Astrocyte (in vitro differentiated cells and primary cell): ENCODE data around the gene ARHGAP40. TPM values are rescaled to one million over a fixed set of nuclear protein-coding genes. Genes with fewer than 3 reads are reported as not detected.
"Not testable (repeated sequence)": the region's sequence is repeated elsewhere in the genome, so short reads cannot be mapped to it uniquely, and the experiment has no call there.

ENCODE experiments used
- DNase-seq: peaks from one replicate; pipeline ENCODE4 v3.0.0-alpha.2; 2010; ENCODE audit warnings: low read depth
- FAIRE-seq: peaks from 2 replicates; lab custom pipeline; 2011; peaks lifted over from hg19 to GRCh38; lab: Jason Lieb, UNC
- H2AFZ ChIP-seq: 2 replicates; pipeline ENCODE4 v1.6.0; 2012; ENCODE audit warnings: low read depth, low read length, inconsistent platforms
- H3K27ac ChIP-seq: 2 replicates; pipeline ENCODE4 v1.5.1; 2011; ENCODE audit warnings: low read depth, low read length, inconsistent platforms
- H3K27me3 ChIP-seq: 2 replicates; pipeline ENCODE4 v1.6.0; 2011; ENCODE audit warnings: low read length, inconsistent platforms; ENCODE audit not compliant: insufficient read depth
- H3K36me3 ChIP-seq: 2 replicates; pipeline ENCODE4 v1.5.1; 2011; ENCODE audit warnings: low read length, inconsistent platforms; ENCODE audit not compliant: insufficient read depth
- H3K4me1 ChIP-seq: 2 replicates; pipeline ENCODE4 v1.5.1; 2011; ENCODE audit warnings: low read length, inconsistent platforms; ENCODE audit not compliant: insufficient read depth
- H3K4me2 ChIP-seq: 2 replicates; pipeline ENCODE4 v1.6.0; 2012; ENCODE audit warnings: low read length, inconsistent platforms
- H3K4me3 ChIP-seq: 2 replicates; pipeline ENCODE4 v1.5.1; 2011; ENCODE audit warnings: low read depth, mild to moderate bottlenecking, low read length, inconsistent platforms; ENCODE audit not compliant: insufficient read depth
- H3K79me2 ChIP-seq: 2 replicates; pipeline ENCODE4 v1.6.0; 2012; ENCODE audit warnings: mild to moderate bottlenecking, low read length, inconsistent platforms; ENCODE audit not compliant: insufficient read depth
- H3K9ac ChIP-seq: 2 replicates; pipeline ENCODE4 v1.6.0; 2012; ENCODE audit warnings: mild to moderate bottlenecking, low read length, inconsistent platforms
- H3K9me3 ChIP-seq: 2 replicates; pipeline ENCODE4 v1.5.1; 2012; ENCODE audit warnings: low read depth, mild to moderate bottlenecking, low read length, inconsistent platforms; ENCODE audit not compliant: insufficient read depth
- H4K20me1 ChIP-seq: 2 replicates; pipeline ENCODE4 v1.6.0; 2012; ENCODE audit warnings: low read length, inconsistent platforms; ENCODE audit not compliant: insufficient read depth
- H3K27ac Mint-ChIP-seq: one replicate; pipeline ENCODE4 v1.8.0; 2021; ENCODE audit warnings: mild to moderate bottlenecking, mixed read lengths; ENCODE audit not compliant: unreplicated experiment
- H3K27me3 Mint-ChIP-seq: one replicate; pipeline ENCODE4 v1.8.0; 2021; ENCODE audit warnings: low read depth, mixed read lengths; ENCODE audit not compliant: unreplicated experiment
- H3K36me3 Mint-ChIP-seq: one replicate; pipeline ENCODE4 v1.8.0; 2021; ENCODE audit warnings: low read depth, mixed read lengths; ENCODE audit not compliant: unreplicated experiment
- H3K4me1 Mint-ChIP-seq: one replicate; pipeline ENCODE4 v1.8.0; 2021; ENCODE audit warnings: low read depth, mixed read lengths; ENCODE audit not compliant: unreplicated experiment
- H3K4me3 Mint-ChIP-seq: one replicate; pipeline ENCODE4 v1.8.0; 2021; ENCODE audit warnings: mild to moderate bottlenecking, moderate library complexity, mixed read lengths; ENCODE audit not compliant: unreplicated experiment
- H3K9me3 Mint-ChIP-seq: one replicate; pipeline ENCODE4 v1.8.0; 2021; ENCODE audit warnings: mild to moderate bottlenecking, mixed read lengths; ENCODE audit not compliant: unreplicated experiment
- CTCF ChIP-seq: IDR thresholded peaks from 2 replicates; pipeline ENCODE4 v1.5.1; 2011; ENCODE audit warnings: low read depth, mild to moderate bottlenecking, inconsistent platforms, low read length, moderate library complexity; ENCODE audit not compliant: insufficient read depth
- EZH2 ChIP-seq: IDR thresholded peaks from 2 replicates; pipeline ENCODE4 v1.6.1; 2012; ENCODE audit warnings: mild to moderate bottlenecking, low read length, inconsistent platforms; ENCODE audit not compliant: insufficient read depth
- total RNA-seq: library from RNA; stranded (reverse); gene quantifications from 2 replicates; pipeline ENCODE4 v1.2.1, GENCODE V29; 2021

Gene ARHGAP40
- total RNA-seq, 1 donor from 2014 or later, result 0.27 TPM

DNA sequence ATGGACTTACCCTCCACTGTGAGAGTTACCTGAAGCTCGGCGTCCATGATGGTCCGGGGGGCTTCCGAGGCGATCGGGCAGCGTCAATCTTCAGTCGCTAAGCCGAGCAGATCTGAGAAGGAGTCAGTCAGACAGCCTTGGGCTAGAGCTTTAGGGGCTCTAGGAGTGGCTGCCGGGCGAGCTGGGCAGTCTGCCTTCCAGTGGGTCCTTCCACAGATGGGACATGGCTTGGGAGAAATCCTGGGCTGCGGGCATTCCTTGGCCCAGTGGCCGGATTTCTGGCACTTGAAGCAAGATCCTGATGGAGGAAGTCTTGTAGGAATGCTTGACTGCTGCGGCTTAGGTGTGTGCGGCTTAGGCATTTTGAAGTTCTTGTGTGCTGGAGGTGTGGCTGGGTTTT, 5.7 kb upstream of the ARHGAP40 start:
- not testable (repeated sequence) for H3K4me1 Mint-ChIP-seq, H3K4me2 ChIP-seq, H3K27ac ChIP-seq, FAIRE-seq, H3K9me3 Mint-ChIP-seq, H3K27me3 Mint-ChIP-seq, H3K36me3 ChIP-seq, H3K79me2 ChIP-seq, H3K9me3 ChIP-seq, H3K4me1 ChIP-seq, H4K20me1 ChIP-seq, H3K4me3 Mint-ChIP-seq, DNase-seq, H3K4me3 ChIP-seq, H3K9ac ChIP-seq, H3K27me3 ChIP-seq, H3K27ac Mint-ChIP-seq, H2AFZ ChIP-seq, H3K36me3 Mint-ChIP-seq

GRCh38 chr20:38599410-38599882, 2.2 kb upstream of the ARHGAP40 start:
- H3K4me1 ChIP-seq, result peaks cover 11% of the 10 kb centered on the region
- H3K36me3 Mint-ChIP-seq, result no peaks in the 10 kb centered on the region
- no peaks in the 10 kb centered on the region for H3K36me3 ChIP-seq
- H3K4me1 Mint-ChIP-seq, result no peaks in the 10 kb centered on the region
- no peaks in the 10 kb centered on the region for H3K9me3 Mint-ChIP-seq
- no peaks in the 10 kb centered on the region for H3K79me2 ChIP-seq
- H3K27ac Mint-ChIP-seq, result no peak overlapping the region
- TF ChIP-seq CTCF (no peak), EZH2 (no peak)
- H3K4me3 ChIP-seq, result no peak overlapping the region
- no peaks in the 10 kb centered on the region for H3K9me3 ChIP-seq
- H3K4me2 ChIP-seq, result peak overlapping the region; percentile 12
- H3K4me3 Mint-ChIP-seq, result no peak overlapping the region
- no peak for FAIRE-seq
- H4K20me1 ChIP-seq, result no peaks in the 10 kb centered on the region
- H3K27ac ChIP-seq, result no peak overlapping the region
- peaks cover 13% of the 10 kb centered on the region for H3K27me3 Mint-ChIP-seq
- DNase-seq, result no peak
- H2AFZ ChIP-seq, result no peak overlapping the region
- H3K27me3 ChIP-seq, result peaks cover 15% of the 10 kb centered on the region
- H3K9ac ChIP-seq, result no peak overlapping the region

DNA sequence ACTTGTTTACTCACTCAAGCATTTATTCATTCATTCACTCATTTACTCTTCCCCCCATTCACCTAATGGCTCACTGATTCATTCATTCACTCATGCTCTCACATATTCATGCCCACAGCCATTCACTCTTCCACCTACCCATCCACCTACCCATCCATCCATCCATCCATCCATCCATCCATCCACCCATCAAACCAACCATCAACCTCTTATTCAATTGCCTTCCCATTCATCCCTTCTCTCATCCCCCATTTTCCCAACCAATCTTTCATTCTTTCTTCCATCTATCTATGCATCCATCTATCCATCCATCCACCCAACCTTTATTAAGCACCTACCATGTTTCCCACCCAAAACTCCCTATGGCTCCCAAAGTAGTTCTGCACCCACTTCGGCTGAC, 1.6 kb upstream of the ARHGAP40 start:
- Histone ChIP-seq H2AFZ (no peak overlapping the region), H3K9ac (no peak overlapping the region), H3K4me2 (no peak overlapping the region), H4K20me1 (no peaks in the 10 kb centered on the region), H3K27me3 (peaks cover 15% of the 10 kb centered on the region), H3K27ac (no peak overlapping the region), H3K9me3 (no peaks in the 10 kb centered on the region), H3K79me2 (no peaks in the 10 kb centered on the region), H3K36me3 (no peaks in the 10 kb centered on the region), H3K4me1 (peaks cover 11% of the 10 kb centered on the region), H3K4me3 (no peak overlapping the region)
- no peak for DNase-seq
- Mint-ChIP-seq H3K4me3 (no peak overlapping the region), H3K9me3 (no peaks in the 10 kb centered on the region), H3K36me3 (no peaks in the 10 kb centered on the region), H3K4me1 (peaks cover 5% of the 10 kb centered on the region), H3K27ac (no peak overlapping the region), H3K27me3 (peaks cover 13% of the 10 kb centered on the region)
- TF ChIP-seq CTCF, result no peak
- TF ChIP-seq EZH2, result no peak
- no peak for FAIRE-seq
